ENCODE results near the gene PPP1R14C. TPM values are rescaled to one million over a fixed set of nuclear protein-coding genes. Genes with fewer than 3 reads are reported as not detected.

The PPP1R14C gene
- total and polyA plus RNA-seq, 4 donors = 6.5 to 68.4 (median 24.0) TPM

DNA sequence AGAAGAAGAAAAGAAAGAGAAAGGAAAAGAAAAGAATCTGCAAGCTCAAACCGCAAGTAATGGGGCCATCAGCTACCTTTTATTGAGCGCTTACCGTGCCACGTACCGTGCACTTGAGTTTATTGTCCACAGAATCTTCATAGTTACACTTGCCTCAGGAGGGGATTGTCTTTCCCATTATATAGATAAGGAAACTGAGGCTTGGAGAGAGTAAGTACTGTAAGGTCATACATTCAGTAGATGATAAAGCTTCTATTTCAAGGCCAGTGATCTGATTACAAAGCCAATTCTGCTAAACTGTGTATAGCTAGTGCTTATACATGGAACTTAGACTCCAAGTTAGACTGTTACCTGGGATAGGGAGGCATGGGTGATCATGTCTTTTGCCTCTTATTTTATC, 115.5 kb downstream of the PPP1R14C start:
- WGBS, 2 donors = 97 to 98% methylated on average over 5 of the region's 5 CpGs
- ATAC-seq (ENCODE audit: insufficient read depth, low FRiP score) = no peak
- TF ChIP-seq CTCF (IDR thresholded peaks at IDR 0.05; ENCODE audit: control extremely low read depth, extremely low read depth) = no peak

GRCh38 chr6:150260931-150261330, 118.1 kb downstream of the PPP1R14C start:
- TF ChIP-seq CTCF (IDR thresholded peaks at IDR 0.05; ENCODE audit: control extremely low read depth, extremely low read depth) = no peak
- no peak for DNase-seq
- no peaks in the 10 kb centered on the region for H3K27me3 ChIP-seq (ENCODE audit: control insufficient read depth in 3 of 3, insufficient read depth in 3 of 3, low read length in 2 of 3)
- no peak for ATAC-seq (ENCODE audit: insufficient read depth, low FRiP score)
- peaks cover 0 to 14% (median 0%) of the 10 kb centered on the region in 5 donors for H3K4me1 ChIP-seq (ENCODE audit: control insufficient read depth in 5 of 5, insufficient read depth in 5 of 5, low read length in 5 of 5)
- H3K36me3 ChIP-seq (ENCODE audit: control insufficient read depth in 4 of 4, insufficient read depth in 4 of 4, low read length in 4 of 4) = no peaks in the 10 kb centered on the region
- H3K9me3 ChIP-seq (ENCODE audit: control insufficient read depth in 4 of 4, insufficient read depth in 3 of 4, low read length in 3 of 4) = no peaks in the 10 kb centered on the region
- no peak overlapping the region for H3K27ac ChIP-seq (ENCODE audit: low read depth in 1 of 2, low read length in 1 of 2)
- no peak overlapping the region for H3K4me3 ChIP-seq
- 90 to 98% methylated on average over 2 of the region's 2 CpGs for WGBS, 2 donors
- no peak overlapping the region for H3K9ac ChIP-seq (ENCODE audit: insufficient read depth in 1 of 2, low read length in 2 of 2)

More for the DNA sequence above, 115.5 kb downstream of the PPP1R14C start:
- H3K9me3 ChIP-seq (ENCODE audit: control insufficient read depth in 4 of 4, insufficient read depth in 3 of 4, low read length in 3 of 4) = no peaks in the 10 kb centered on the region
- no peak overlapping the region for H3K27ac ChIP-seq (ENCODE audit: low read depth in 1 of 2, low read length in 1 of 2)
- H3K27me3 ChIP-seq (ENCODE audit: control insufficient read depth in 3 of 3, insufficient read depth in 3 of 3, low read length in 2 of 3) = peaks cover 0 to 2% (median 0%) of the 10 kb centered on the region in 3 donors
- peaks cover 0 to 10% (median 0%) of the 10 kb centered on the region in 5 donors for H3K4me1 ChIP-seq (ENCODE audit: control insufficient read depth in 5 of 5, insufficient read depth in 5 of 5, low read length in 5 of 5)
- no peak overlapping the region for H3K9ac ChIP-seq (ENCODE audit: insufficient read depth in 1 of 2, low read length in 2 of 2)
- H3K36me3 ChIP-seq (ENCODE audit: control insufficient read depth in 4 of 4, insufficient read depth in 4 of 4, low read length in 4 of 4) = no peaks in the 10 kb centered on the region
- no peak overlapping the region for H3K4me3 ChIP-seq
- no peak for DNase-seq

DNA sequence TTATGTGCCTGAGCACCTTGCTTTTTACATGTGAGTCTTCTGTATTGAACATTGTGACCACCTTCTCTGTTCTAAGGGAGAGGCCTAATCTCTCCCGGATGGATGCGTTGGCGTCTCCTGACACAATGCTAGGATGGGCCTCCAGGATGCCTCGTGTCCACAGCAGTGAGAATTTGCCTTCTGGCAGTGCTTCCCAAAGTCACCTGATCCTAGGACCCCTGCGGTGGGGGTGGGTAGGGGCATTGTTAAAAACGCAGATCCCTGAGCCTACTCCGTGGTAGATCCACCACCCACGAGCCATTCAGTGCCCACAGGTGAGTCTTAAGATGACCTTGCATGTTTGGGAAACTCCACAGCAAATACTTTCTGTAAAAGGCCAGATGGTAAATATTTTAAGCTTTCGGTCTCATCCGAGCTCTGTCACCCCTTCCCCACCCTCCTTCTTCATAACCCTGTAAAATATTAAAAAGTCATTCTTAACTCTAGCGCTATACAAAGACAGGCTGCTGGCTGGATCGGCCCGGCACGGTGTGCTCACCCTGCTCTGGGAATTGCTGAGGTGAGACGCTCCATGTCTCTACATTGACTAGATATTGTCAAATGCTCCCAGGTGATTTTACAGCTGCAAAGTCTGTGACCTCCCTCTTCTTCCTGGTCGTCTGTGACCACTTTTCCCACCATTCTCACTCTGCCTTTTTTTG, 119.3 kb downstream of the PPP1R14C start:
- no peak overlapping the region for H3K4me3 ChIP-seq
- no peaks in the 10 kb centered on the region for H3K9me3 ChIP-seq (ENCODE audit: control insufficient read depth in 4 of 4, insufficient read depth in 3 of 4, low read length in 3 of 4)
- no peaks in the 10 kb centered on the region for H3K27me3 ChIP-seq (ENCODE audit: control insufficient read depth in 3 of 3, insufficient read depth in 3 of 3, low read length in 2 of 3)
- DNase-seq = no peak
- no peak for ATAC-seq (ENCODE audit: insufficient read depth, low FRiP score)
- WGBS, 2 donors = 80 to 89% methylated on average over 16 of the region's 16 CpGs
- H3K9ac ChIP-seq (ENCODE audit: insufficient read depth in 1 of 2, low read length in 2 of 2) = no peak overlapping the region
- H3K4me1 ChIP-seq (ENCODE audit: control insufficient read depth in 5 of 5, insufficient read depth in 5 of 5, low read length in 5 of 5) = peaks cover 0 to 14% (median 0%) of the 10 kb centered on the region in 5 donors
- H3K36me3 ChIP-seq (ENCODE audit: control insufficient read depth in 4 of 4, insufficient read depth in 4 of 4, low read length in 4 of 4) = no peaks in the 10 kb centered on the region
- TF ChIP-seq CTCF (IDR thresholded peaks at IDR 0.05; ENCODE audit: control extremely low read depth, extremely low read depth) = no peak
- H3K27ac ChIP-seq (ENCODE audit: low read depth in 1 of 2, low read length in 1 of 2) = no peak overlapping the region

Data from lung (tissue), 12 donors.